ENCODE data around the gene CAMKK1.

The CAMKK1 gene

DNA sequence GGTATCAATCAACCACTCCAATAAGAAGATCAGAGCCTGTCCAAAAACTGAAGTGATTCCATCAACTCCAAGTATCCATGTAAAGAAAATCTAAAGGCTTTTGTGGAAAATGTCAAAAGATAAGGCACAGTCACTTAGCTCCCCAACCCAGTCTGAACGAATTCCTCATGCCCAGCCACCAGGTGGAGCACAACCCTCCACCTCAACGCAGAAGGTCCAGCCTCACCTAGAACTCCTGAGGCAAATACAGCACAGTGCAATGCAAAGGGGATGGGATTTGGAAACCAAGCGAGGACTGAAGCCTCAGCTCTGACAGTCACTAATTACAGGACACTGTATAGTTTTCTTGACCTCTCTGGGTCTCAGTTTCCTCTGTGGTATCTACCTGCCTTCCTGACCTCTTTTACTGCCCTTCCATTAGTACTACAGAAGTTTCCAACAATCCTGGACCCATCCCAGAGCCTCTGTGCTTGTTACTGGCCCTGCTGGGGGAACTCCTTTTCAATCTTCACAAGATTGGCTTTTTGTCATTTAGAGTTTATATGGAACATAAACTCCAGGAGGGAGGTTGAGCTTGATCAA is 48.8 kb downstream of the CAMKK1 start:
- no peak for DNase-seq

GRCh38 chr17:3838206-3838605 is 54.6 kb downstream of the CAMKK1 start:
- DNase-seq: no peak

- DNase-seq: no peak
These were observed 56.3 kb downstream of the CAMKK1 start for GRCh38 chr17:3836551-3836950.

- no peak for DNase-seq
These were observed 57.2 kb downstream of the CAMKK1 start for GRCh38 chr17:3835410-3836229.

- DNase-seq: no peak
These were observed 58.0 kb downstream of the CAMKK1 start for GRCh38 chr17:3834811-3835210.

- DNase-seq: no peak
These were observed 64.0 kb downstream of the CAMKK1 start for GRCh38 chr17:3828852-3829232.

GRCh38 chr17:3828151-3828851 is 64.6 kb downstream of the CAMKK1 start:
- no peak for DNase-seq

DNA sequence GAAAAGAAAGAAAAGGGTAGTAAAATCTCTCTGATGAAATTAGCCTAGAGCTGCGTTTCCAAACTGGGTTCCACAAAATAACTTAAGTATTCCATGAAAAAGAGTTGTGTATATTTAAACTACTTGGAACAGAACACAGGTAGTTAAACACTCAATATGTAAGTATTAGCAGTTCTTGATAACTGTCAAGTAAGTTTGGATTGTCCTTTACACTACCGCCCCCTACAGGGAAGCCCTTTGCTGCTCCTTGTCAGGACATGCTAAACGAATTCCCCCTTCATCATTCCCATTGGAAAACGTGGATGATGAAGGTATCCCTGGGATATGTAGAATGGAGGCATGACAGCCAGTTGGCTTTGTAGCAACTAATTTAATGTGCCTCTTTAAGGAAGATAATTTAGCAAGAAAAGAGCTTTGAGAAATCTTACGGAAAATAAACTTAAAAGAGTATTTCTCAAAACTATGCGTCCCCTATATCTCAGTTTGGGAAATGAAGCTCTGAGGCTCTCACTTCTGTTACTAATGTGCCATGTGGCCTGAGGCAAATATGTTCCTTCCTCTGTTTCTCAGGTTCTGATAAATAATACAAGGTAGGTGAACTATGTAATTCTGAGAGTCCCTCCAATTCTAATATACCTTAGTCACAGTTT is 65.6 kb downstream of the CAMKK1 start:
- no peak for DNase-seq

DNA sequence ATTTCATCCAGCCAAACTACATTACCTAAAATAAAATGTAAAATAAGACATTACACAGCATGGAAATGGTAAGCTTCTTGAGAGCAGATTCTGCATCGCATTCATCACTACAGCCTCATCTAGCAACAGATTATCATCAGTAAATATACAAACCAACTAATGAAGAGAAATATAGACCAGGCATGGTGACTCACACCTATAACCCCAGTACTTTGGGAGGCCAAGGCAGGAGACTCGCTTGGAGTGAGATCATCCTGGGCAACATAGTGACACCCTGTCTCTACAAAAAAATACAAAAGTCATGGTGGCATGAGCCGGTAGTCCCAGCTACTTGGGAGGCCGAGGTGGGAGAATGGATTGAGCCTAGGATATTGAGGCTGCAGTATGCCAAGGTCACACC is 66.7 kb downstream of the CAMKK1 start:
- DNase-seq: no peak

DNA sequence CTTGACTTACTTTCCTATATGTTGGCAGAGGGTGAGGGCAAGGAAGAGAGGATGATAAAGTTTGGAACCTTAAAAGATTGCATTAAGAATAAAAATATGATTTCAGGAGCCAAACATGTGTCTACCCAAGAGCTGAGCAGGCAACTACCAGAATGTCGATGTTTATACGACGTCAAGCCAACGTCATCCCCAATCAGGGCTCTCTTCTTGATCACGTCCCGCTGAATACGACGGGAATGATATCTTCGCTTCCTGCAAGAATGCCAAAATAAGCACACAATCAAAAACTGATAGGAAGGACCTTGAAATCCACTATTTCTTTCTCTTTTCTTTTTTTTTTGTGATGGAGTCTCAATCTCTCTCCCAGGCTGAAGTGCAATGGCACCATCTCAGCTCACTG is 71.8 kb downstream of the CAMKK1 start:
- no peak for DNase-seq

DNA sequence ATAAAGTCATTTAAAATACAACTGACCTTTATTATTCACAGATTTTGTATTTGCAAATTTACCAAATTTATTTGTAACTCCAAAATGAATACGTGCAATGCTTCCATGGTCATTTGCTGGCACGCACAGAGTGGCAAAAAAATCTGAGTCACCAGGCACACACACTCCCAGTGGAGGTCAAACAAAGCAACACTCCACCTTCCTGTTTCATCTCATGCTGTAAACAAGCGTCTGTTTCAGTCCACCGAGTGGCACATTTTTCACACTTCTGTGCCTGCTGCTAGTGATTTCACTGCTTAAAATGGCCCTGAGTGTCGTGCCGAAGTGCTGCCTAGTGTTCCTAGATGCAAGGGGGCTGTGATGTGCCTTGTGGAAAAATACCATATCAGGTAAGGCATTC is 74.1 kb downstream of the CAMKK1 start:
- DNase-seq: no peak

- no peak for DNase-seq
These were observed 74.8 kb downstream of the CAMKK1 start for GRCh38 chr17:3817851-3818605.

GRCh38 chr17:3815925-3816324 is 76.9 kb downstream of the CAMKK1 start:
- DNase-seq: no peak

DNA sequence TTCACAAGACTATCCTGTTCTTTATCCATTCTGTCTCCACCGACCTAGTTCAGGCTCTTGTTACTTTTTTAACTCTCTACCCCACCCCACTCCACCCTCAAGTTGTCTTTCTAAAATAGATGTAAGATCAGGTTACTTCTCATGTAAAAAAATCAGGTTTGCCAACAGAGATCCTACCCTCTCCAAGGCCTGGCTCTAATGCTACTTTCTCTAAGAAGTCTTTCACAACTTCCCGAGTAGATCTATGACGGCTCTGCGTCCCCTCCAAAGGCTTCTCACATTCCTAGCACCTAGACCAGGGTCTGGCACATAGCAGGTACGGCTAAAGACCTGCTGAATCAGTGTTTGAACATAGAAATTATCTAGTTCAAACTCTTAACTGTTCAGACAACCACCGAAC is 77.7 kb downstream of the CAMKK1 start:
- no peak for DNase-seq

DNA sequence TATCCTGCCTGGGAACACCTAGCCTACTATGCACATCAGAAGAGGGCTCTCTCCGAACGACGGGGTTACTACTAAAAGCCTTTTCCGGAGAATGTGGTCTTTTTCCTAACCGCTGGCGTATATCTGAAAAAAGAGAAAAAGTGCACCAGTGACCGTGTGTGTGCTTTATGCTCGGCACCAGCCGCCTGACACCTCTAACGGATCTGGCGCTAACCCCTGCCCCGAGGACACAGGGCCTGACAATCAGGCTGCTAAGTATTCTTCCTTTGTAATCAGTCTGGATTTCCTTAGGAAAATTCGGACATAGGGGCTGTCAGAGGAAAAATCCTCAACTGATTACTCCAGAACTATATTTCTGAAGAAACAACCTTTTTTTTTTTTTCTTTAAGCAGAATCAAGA is 78.5 kb downstream of the CAMKK1 start:
- no peak for DNase-seq

GRCh38 chr17:3813171-3813570 is 79.7 kb downstream of the CAMKK1 start:
- no peak for DNase-seq

DNA sequence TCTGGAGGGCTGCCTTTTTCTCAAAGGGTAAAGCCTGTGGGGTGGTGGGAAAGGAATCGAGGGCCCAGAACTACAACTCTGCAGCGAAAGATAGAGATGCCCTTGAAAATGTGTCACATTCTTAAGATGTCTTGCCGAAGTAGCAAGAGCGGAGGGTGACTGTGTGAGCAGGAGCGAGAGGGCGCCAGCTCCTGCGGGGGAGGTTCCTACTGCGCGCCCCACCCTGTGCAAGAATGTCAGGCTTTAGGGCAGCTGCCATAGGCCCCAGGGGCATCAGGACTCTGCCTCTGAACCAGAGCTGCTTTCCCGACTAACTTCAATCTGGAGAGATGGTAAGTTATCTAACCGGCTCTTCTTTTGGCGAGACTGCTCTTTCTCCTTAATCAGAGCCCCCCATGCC is 80.1 kb downstream of the CAMKK1 start:
- no peak for DNase-seq

DNA sequence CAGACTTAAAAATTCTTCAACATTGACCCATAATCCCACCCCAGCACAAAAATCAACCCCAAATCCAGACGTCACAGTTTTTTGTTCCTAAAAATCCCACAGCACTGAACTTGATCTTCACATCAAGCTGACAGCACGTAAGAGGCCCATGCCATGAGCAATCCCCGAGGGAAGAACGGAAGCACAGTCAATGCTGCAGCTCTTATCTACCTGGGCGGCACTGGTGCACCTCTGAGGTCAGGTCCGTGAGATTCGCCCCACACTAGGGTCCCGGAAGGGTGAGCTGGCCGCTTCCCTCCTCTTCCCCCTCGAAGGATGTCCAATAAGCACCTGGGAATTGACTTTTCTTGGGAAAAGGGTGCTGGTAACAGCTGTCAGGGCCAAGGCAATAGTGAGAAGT is 80.6 kb downstream of the CAMKK1 start:
- no peak for DNase-seq
